GM12875 (cell line): ENCODE data around the gene SLC8A1.

Experiments
- H3K4me3 ChIP-seq: one replicate; pipeline ENCODE4 v1.5.1; 2011; ENCODE audit warnings: low read depth, low read length, control low read depth
- CTCF ChIP-seq: IDR thresholded peaks from 2 replicates; pipeline ENCODE4 v1.5.1; 2011; ENCODE audit warnings: low read depth, mild to moderate bottlenecking, control low read depth, inconsistent platforms, low read length, moderate library complexity, borderline replicate concordance; ENCODE audit not compliant: insufficient read depth

The SLC8A1 gene

GRCh38 chr2:40304340-40304739 is 147.6 kb downstream of the SLC8A1 start:
- no peak for TF ChIP-seq CTCF
- H3K4me3 ChIP-seq = no peak overlapping the region

- TF ChIP-seq CTCF = no peak
- no peak overlapping the region for H3K4me3 ChIP-seq
Observed at GRCh38 chr2:40303746-40304145, 148.1 kb downstream of the SLC8A1 start.

DNA sequence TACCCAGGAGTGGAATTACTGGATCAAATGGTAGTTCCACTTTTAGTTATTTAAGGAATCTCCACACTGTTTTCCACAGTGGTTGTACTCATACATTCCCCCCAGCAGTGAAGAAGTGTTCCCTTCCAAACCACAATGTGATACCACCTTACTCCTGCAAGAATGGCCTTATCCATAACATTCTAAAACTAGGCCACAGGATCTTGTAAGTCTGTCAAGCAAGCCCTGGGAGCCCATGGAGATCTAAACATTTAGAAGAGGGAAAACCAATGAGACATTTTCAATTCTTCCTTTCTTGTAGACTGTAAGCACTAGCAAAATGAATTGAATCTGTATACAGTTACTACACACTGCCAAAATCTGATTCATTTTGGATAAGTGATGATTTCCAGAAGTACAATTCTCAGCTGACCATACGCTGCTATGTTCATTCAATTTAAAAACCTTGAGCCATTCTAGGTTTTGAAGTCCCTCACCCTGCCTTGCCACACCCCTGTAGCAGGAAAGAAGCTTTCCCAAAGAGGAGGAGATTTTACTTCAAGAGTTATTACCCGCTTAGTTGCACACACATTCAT is 149.1 kb downstream of the SLC8A1 start:
- H3K4me3 ChIP-seq = no peak overlapping the region
- no peak for TF ChIP-seq CTCF

DNA sequence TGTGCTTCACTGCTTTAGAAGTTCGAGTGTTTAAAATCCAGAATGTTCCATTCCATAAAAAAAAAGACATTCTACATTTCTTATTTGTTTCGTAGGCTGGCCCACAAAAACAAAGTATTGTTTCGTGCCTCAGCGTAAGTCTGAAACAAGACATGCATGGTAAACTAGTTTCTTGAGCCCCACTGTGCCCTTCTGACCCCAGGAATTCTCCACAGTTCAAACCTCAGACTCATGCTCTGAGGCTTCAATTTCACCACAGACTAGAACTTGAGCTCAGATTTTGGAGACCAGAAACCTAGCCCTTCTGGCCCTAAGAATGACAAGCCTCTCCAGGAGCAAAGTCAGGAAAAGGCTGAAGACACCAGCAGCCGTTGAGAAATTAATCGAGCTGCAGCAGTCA is 151.5 kb downstream of the SLC8A1 start:
- no peak for TF ChIP-seq CTCF
- H3K4me3 ChIP-seq = no peak overlapping the region

GRCh38 chr2:40299781-40300180 is 152.1 kb downstream of the SLC8A1 start:
- no peak for TF ChIP-seq CTCF
- H3K4me3 ChIP-seq = no peak overlapping the region

GRCh38 chr2:40299173-40299572 is 152.7 kb downstream of the SLC8A1 start:
- no peak for TF ChIP-seq CTCF
- no peak overlapping the region for H3K4me3 ChIP-seq

DNA sequence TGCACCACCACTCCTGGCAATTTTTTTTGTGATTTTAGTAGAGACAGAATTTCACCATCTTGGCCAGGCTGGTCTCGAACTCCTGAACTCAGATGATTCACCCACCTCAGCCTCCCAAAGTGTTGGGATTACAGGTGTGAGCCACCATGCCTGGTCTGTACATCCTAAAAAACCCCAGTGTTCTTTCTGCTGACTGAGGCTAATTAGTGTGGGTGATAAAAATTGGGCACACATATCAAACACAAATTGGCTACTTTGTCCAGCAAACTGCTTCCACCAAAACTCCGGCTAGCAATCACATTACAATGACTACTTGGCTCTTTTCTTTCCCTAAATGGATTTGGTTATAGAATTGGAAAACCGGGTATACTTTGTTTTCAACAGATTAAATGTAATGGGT is 153.9 kb downstream of the SLC8A1 start:
- no peak for TF ChIP-seq CTCF
- H3K4me3 ChIP-seq = no peak overlapping the region
